Measurements from ENCODE around the gene TBPL2. TPM values are rescaled to one million over a fixed set of nuclear protein-coding genes. Genes with fewer than 3 reads are reported as not detected.

TBPL2 gene
- total RNA-seq, 2 experiments from 2014 or later = not detected

DNA sequence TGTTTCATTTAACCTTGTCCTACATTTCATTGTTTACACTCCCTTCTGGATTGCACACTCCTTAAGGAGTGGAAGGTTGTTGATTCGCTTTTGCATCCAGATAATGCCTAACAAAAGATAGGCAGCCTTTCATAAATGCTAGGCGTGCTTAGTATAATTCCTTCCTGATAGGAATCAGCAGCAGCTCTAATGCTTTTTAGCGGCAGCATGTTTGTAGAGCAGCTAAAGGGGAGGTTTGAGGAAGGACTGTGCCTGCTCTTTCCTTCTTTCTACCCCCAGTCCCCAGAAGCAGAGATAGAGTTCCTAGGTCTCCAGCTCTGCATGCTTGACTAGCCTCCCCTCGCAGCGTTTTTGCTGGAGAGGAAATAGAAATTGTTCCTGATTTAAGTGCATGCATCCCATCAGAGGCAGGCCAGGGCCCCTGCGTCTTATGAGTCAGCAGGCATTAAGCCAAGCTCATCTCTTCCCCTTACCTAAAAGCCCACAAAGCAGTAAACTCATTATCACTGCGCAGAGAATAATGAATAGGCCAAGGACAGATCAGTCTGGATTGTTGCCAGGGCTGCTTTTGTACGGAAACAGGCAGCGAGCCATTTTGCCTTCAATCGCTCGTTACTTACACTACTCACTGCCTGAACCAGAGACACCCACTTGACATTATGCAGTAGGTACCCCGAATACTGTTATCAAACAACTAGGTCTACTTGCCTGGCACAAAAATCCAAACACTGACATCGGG, 14.0 kb upstream of the TBPL2 start:
- POLR2A ChIA-PET = interaction anchor here (0.6 kb wide), 1 partner anchor 1034 kb away, joined by 3 read pairs; no protein-coding TSS in a partner anchor
- Mint-ChIP-seq H3K4me3 (no peak overlapping the region), H3K9me3 (ENCODE audit: low read depth) (no peaks in the 10 kb centered on the region), H3K4me1 (peaks cover 10% of the 10 kb centered on the region), H3K36me3 (ENCODE audit: low read depth) (no peaks in the 10 kb centered on the region), H3K27ac (no peak overlapping the region), H3K27me3 (no peaks in the 10 kb centered on the region)
- intact Hi-C loops (cut with DNase I, micrococcal nuclease) = no loop called here
- CTCF ChIA-PET = interaction anchor here (0.6 to 1.1 kb wide), 3 partner anchors 9 to 1731 kb away, joined by 3 to 4 read pairs (median 3); no protein-coding TSS in a partner anchor
- DNase-seq (no peak), ATAC-seq (no peak)

GRCh38 chr14:55451950-55452349, 11.5 kb upstream of the TBPL2 start:
- H3K27me3 Mint-ChIP-seq = no peaks in the 10 kb centered on the region
- DNase-seq (no peak), ATAC-seq (no peak)
- POLR2A ChIA-PET = no interaction called here
- peaks cover 15% of the 10 kb centered on the region for H3K4me1 Mint-ChIP-seq
- intact Hi-C loops (cut with DNase I, micrococcal nuclease) = no loop called here
- H3K36me3 Mint-ChIP-seq (ENCODE audit: low read depth) = no peaks in the 10 kb centered on the region
- H3K4me3 Mint-ChIP-seq = no peak overlapping the region
- no peak overlapping the region for H3K27ac Mint-ChIP-seq
- CTCF ChIA-PET = interaction anchor here (2.6 kb wide), 1 partner anchor 12 kb away, joined by 7 read pairs; the partner anchor contains the start of gene TBPL2
- no peaks in the 10 kb centered on the region for H3K9me3 Mint-ChIP-seq (ENCODE audit: low read depth)

DNA sequence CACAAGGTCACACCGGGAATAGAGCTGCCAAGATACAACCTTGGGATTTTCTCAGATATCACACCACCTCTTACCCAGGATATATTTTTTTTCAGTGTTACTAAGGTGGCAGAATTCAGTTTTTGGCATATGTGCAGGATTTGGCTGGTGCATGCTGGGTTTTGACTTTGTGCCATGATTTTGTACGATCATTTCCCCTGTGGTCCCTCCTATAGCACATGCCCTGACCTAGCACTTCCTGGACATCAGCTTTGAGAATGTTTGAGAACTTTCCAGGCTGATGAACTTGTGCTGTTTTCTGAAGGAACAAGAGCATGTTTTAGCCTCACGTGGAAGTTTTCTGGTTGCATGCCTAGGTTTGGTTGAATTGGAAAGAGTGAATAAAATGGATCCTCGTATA, 11.0 kb upstream of the TBPL2 start:
- DNase-seq (no peak), ATAC-seq (no peak)
- POLR2A ChIA-PET = no interaction called here
- Mint-ChIP-seq H3K4me3 (no peak overlapping the region), H3K27me3 (no peaks in the 10 kb centered on the region), H3K36me3 (ENCODE audit: low read depth) (no peaks in the 10 kb centered on the region), H3K9me3 (ENCODE audit: low read depth) (no peaks in the 10 kb centered on the region), H3K27ac (no peak overlapping the region), H3K4me1 (peaks cover 20% of the 10 kb centered on the region)
- intact Hi-C loops (cut with DNase I, micrococcal nuclease) = no loop called here
- CTCF ChIA-PET = interaction anchor here (2.6 kb wide), 1 partner anchor 11 kb away, joined by 7 read pairs; the partner anchor contains the start of gene TBPL2

GRCh38 chr14:55450987-55451386, 10.6 kb upstream of the TBPL2 start:
- DNase-seq (no peak), ATAC-seq (no peak)
- no peak overlapping the region for H3K27ac Mint-ChIP-seq
- peaks cover 25% of the 10 kb centered on the region for H3K4me1 Mint-ChIP-seq
- H3K27me3 Mint-ChIP-seq = no peaks in the 10 kb centered on the region
- intact Hi-C loops (cut with DNase I, micrococcal nuclease) = no loop called here
- ChIA-PET CTCF (interaction anchor here (0.7 to 2.6 kb wide), 3 partner anchors 11 to 96 kb away, joined by 3 to 7 read pairs (median 3); partner anchors contain the start of gene TBPL2), POLR2A (no interaction called here)
- H3K9me3 Mint-ChIP-seq (ENCODE audit: low read depth) = no peaks in the 10 kb centered on the region
- H3K36me3 Mint-ChIP-seq (ENCODE audit: low read depth) = no peaks in the 10 kb centered on the region
- no peak overlapping the region for H3K4me3 Mint-ChIP-seq

- no peak for ATAC-seq
- ChIA-PET CTCF (interaction anchor here (0.7 to 2.6 kb wide), 4 partner anchors 10 to 96 kb away, joined by 3 to 7 read pairs (median 3); partner anchors contain the start of gene TBPL2), POLR2A (no interaction called here)
- intact Hi-C loops (cut with DNase I, micrococcal nuclease) = no loop called here
- no peaks in the 10 kb centered on the region for H3K9me3 Mint-ChIP-seq (ENCODE audit: low read depth)
- no peak overlapping the region for H3K27ac Mint-ChIP-seq
- H3K27me3 Mint-ChIP-seq = no peaks in the 10 kb centered on the region
- no peak overlapping the region for H3K4me3 Mint-ChIP-seq
- no peaks in the 10 kb centered on the region for H3K36me3 Mint-ChIP-seq (ENCODE audit: low read depth)
- DNase-seq = no peak
- peaks cover 25% of the 10 kb centered on the region for H3K4me1 Mint-ChIP-seq
Measured at GRCh38 chr14:55450539-55450938, 10.1 kb upstream of the TBPL2 start.

- POLR2A ChIA-PET = no interaction called here
- Mint-ChIP-seq H3K9me3 (ENCODE audit: low read depth) (no peaks in the 10 kb centered on the region), H3K36me3 (ENCODE audit: low read depth) (no peaks in the 10 kb centered on the region), H3K4me3 (no peak overlapping the region), H3K27me3 (no peaks in the 10 kb centered on the region), H3K27ac (no peak overlapping the region), H3K4me1 (peaks cover 25% of the 10 kb centered on the region)
- CTCF ChIA-PET = interaction anchor here (0.7 to 2.6 kb wide), 5 partner anchors 10 to 1040 kb away, joined by 3 to 7 read pairs (median 3); partner anchors contain the start of gene TBPL2
- intact Hi-C loops (cut with DNase I, micrococcal nuclease) = no loop called here
- DNase-seq (no peak), ATAC-seq (no peak)
Measured at GRCh38 chr14:55450124-55450523, 9.7 kb upstream of the TBPL2 start.

DNA sequence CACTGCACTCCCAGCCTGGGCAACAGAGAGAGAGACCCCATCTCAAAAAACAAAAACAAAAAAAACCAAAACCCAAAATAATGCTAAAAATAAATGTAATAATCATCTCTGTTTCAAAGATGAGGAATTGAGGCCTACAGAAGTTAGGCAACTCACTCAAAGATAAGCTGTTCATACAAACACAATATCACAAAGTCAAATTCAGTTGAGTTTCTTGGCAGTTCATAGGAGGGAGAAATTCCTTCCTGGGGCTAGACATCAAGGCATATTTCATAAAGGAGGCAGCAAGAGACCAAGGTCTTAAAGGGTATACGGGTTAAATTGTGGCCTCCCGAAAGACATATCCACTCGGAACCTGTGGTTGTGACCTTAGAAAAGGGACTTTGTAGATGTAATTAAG, 8.7 kb upstream of the TBPL2 start:
- intact Hi-C loops (cut with DNase I, micrococcal nuclease) = loop anchor here (5.0 to 10.0 kb wide), 2 partner anchors 133 to 216 kb away; partner anchors contain the start of gene KTN1 (in 1 of the 2)
- Mint-ChIP-seq H3K4me1 (peaks cover 25% of the 10 kb centered on the region), H3K4me3 (no peak overlapping the region), H3K27ac (no peak overlapping the region), H3K36me3 (ENCODE audit: low read depth) (no peaks in the 10 kb centered on the region), H3K27me3 (no peaks in the 10 kb centered on the region), H3K9me3 (ENCODE audit: low read depth) (no peaks in the 10 kb centered on the region)
- ATAC-seq (no peak), DNase-seq (no peak)
- POLR2A ChIA-PET = no interaction called here
- CTCF ChIA-PET = interaction anchor here (0.7 to 1.1 kb wide), 3 partner anchors 34 to 1041 kb away, joined by 3 read pairs; no protein-coding TSS in a partner anchor

- no peaks in the 10 kb centered on the region for H3K36me3 Mint-ChIP-seq (ENCODE audit: low read depth)
- no peaks in the 10 kb centered on the region for H3K9me3 Mint-ChIP-seq (ENCODE audit: low read depth)
- POLR2A ChIA-PET = no interaction called here
- no peaks in the 10 kb centered on the region for H3K27me3 Mint-ChIP-seq
- H3K4me1 Mint-ChIP-seq = peaks cover 25% of the 10 kb centered on the region
- DNase-seq = peak; percentile 62
- intact Hi-C loops (cut with DNase I, micrococcal nuclease) = loop anchor here (1.0 to 10.0 kb wide), 3 partner anchors 132 to 217 kb away; partner anchors contain the start of gene KTN1 (in 2 of the 2)
- CTCF ChIA-PET = interaction anchor here (0.6 to 5.0 kb wide), 8 partner anchors 10 to 1026 kb away, joined by 3 to 45 read pairs (median 4); no protein-coding TSS in a partner anchor
- ATAC-seq = peak; percentile 93
- no peak overlapping the region for H3K27ac Mint-ChIP-seq
- H3K4me3 Mint-ChIP-seq = no peak overlapping the region
Measured at GRCh38 chr14:55448141-55448614, 7.8 kb upstream of the TBPL2 start.

GRCh38 chr14:55446833-55447232, 6.4 kb upstream of the TBPL2 start:
- Mint-ChIP-seq H3K27ac (no peak overlapping the region), H3K36me3 (ENCODE audit: low read depth) (no peaks in the 10 kb centered on the region), H3K27me3 (no peaks in the 10 kb centered on the region), H3K4me1 (peaks cover 25% of the 10 kb centered on the region), H3K4me3 (no peak overlapping the region), H3K9me3 (ENCODE audit: low read depth) (no peaks in the 10 kb centered on the region)
- DNase-seq (no peak), ATAC-seq (no peak)
- ChIA-PET POLR2A (interaction anchor here (0.7 kb wide), 1 partner anchor 72 kb away, joined by 3 read pairs; no protein-coding TSS in a partner anchor), CTCF (interaction anchor here (0.7 to 5.0 kb wide), 32 partner anchors 9 to 1040 kb away, joined by 3 to 45 read pairs (median 4); partner anchors contain the start of gene FBXO34)
- intact Hi-C loops (cut with DNase I, micrococcal nuclease) = loop anchor here (1.0 to 10.0 kb wide), 5 partner anchors 135 to 1027 kb away; partner anchors contain the start of gene KTN1 (in 1 of the 2)

- POLR2A ChIA-PET = no interaction called here
- ATAC-seq = peak; percentile 51
Measured at GRCh38 chr14:55446127-55446736, 5.8 kb upstream of the TBPL2 start.

GRCh38 chr14:55441286-55441685, 870 bp upstream of the TBPL2 start:
- Mint-ChIP-seq H3K4me1 (peaks cover 3% of the 10 kb centered on the region), H3K9me3 (ENCODE audit: low read depth) (no peaks in the 10 kb centered on the region)
- POLR2A ChIA-PET = no interaction called here

More at GRCh38 chr14:55446127-55446736, 5.8 kb upstream of the TBPL2 start:
- CTCF ChIA-PET = interaction anchor here (0.6 to 5.0 kb wide), 41 partner anchors 8 to 1040 kb away, joined by 3 to 45 read pairs (median 4); partner anchors contain the start of gene FBXO34
- Mint-ChIP-seq H3K4me3 (no peak overlapping the region), H3K4me1 (peaks cover 25% of the 10 kb centered on the region), H3K36me3 (ENCODE audit: low read depth) (no peaks in the 10 kb centered on the region), H3K27me3 (no peaks in the 10 kb centered on the region), H3K9me3 (ENCODE audit: low read depth) (no peaks in the 10 kb centered on the region), H3K27ac (no peak overlapping the region)
- intact Hi-C loops (cut with DNase I, micrococcal nuclease) = loop anchor here (1.0 to 10.0 kb wide), 5 partner anchors 136 to 1028 kb away; partner anchors contain the start of gene KTN1 (in 1 of the 2)
- peak; percentile 73 for DNase-seq

More at GRCh38 chr14:55441286-55441685, 870 bp upstream of the TBPL2 start:
- H3K4me3 Mint-ChIP-seq = no peak overlapping the region
- H3K27me3 Mint-ChIP-seq = no peaks in the 10 kb centered on the region
- H3K27ac Mint-ChIP-seq = no peak overlapping the region
- DNase-seq (no peak), ATAC-seq (no peak)
- intact Hi-C loops (cut with DNase I, micrococcal nuclease) = loop anchor here (5.0 to 10.0 kb wide), 2 partner anchors 224 to 1031 kb away; no protein-coding TSS in a partner anchor
- CTCF ChIA-PET = interaction anchor here (0.7 to 1.5 kb wide), 3 partner anchors 12 to 432 kb away, joined by 3 to 4 read pairs (median 3); no protein-coding TSS in a partner anchor
- H3K36me3 Mint-ChIP-seq (ENCODE audit: low read depth) = no peaks in the 10 kb centered on the region

Data from activated CD4-positive, alpha-beta T cell treated with anti-CD3 and anti-CD28 coated beads for 36 hours (primary cell).